ENCODE measurements around the gene FOSB.

Gene FOSB

DNA sequence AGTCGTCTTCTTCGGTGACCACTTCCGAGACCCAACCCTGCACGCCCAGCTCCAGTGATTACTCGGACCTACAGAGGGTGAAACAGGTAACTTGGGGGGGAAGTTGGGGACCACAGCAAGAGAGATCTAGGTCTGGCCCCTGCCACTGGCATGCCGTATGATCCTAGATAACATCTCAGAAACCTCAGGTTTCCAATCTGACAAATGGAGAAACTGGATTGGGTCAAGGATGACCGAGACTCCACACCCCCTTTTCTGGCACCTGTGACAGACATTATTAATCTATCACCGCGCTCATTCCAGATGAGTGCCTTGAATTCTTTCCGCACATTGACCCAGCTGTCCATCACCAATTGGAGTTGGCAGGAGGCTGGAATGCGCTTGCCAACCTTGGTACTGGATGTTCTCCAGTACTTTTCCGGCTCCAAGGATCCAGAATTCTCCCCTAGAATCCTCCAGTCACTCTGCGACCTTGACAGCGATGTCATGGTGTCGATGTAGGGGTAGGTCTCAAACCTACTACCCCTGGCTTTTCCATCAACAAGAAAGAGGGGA is 56.9 kb downstream of the FOSB start:
- H3K4me3 ChIP-seq (ENCODE audit: low read depth, low read length) = no peak overlapping the region
- DNase-seq (ENCODE audit: low read depth) = no peak
- TF ChIP-seq, protein P1, sequence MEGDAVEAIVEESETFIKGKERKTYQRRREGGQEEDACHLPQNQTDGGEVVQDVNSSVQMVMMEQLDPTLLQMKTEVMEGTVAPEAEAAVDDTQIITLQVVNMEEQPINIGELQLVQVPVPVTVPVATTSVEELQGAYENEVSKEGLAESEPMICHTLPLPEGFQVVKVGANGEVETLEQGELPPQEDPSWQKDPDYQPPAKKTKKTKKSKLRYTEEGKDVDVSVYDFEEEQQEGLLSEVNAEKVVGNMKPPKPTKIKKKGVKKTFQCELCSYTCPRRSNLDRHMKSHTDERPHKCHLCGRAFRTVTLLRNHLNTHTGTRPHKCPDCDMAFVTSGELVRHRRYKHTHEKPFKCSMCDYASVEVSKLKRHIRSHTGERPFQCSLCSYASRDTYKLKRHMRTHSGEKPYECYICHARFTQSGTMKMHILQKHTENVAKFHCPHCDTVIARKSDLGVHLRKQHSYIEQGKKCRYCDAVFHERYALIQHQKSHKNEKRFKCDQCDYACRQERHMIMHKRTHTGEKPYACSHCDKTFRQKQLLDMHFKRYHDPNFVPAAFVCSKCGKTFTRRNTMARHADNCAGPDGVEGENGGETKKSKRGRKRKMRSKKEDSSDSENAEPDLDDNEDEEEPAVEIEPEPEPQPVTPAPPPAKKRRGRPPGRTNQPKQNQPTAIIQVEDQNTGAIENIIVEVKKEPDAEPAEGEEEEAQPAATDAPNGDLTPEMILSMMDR (IDR thresholded peaks at IDR 0.05; ENCODE audit: control insufficient read depth, extremely low read depth, insufficient read depth) = no peak

Data from LNCaP clone FGC (cell line).